Endothelial cell of umbilical vein (primary cell): Measurements from ENCODE around the gene GNRHR. TPM values are rescaled to one million over a fixed set of nuclear protein-coding genes. Genes with fewer than 3 reads are reported as not detected.
A peak's percentile ranks its signal among the peaks of the same experiment; 100 is the strongest.

Source experiments
- BruUV-seq: library from RNA; stranded (reverse); fragments of 400-500 nt; replicated peaks from 2 replicates; lab custom pipeline; 2021; lab: Mats Ljungman, UMichigan
- CTCF ChIA-PET: fragments of 300-600, 350-600 bp; sonication (Branson Sonifier 250); formaldehyde crosslinking; loops from one replicate; lab custom pipeline; 2021; ENCODE audit warnings: antibody characterized with exemption, inconsistent platforms; lab: Charles Lee
- POLR2A ChIA-PET: fragments of 300-600, 350-600 bp; sonication (Branson Sonifier 250); formaldehyde crosslinking; loops from one replicate; lab custom pipeline; 2021; ENCODE audit warnings: antibody characterized with exemption, inconsistent platforms; lab: Charles Lee
- DNase-seq: peaks from one replicate; pipeline ENCODE4 v3.0.0-alpha.2; 2011; ENCODE audit warnings: low read depth, low spot score
- FAIRE-seq: peaks from 2 replicates; lab custom pipeline; 2011; peaks lifted over from hg19 to GRCh38; lab: Jason Lieb, UNC
- H2AFZ ChIP-seq: 2 replicates; pipeline ENCODE4 v1.6.0; 2012; ENCODE audit warnings: low read depth, low read length, control low read depth, inconsistent platforms
- H3K27ac ChIP-seq: 2 replicates; pipeline ENCODE4 v1.5.1; 2011; ENCODE audit warnings: low read depth, mild to moderate bottlenecking, control low read depth, low read length, moderate library complexity; ENCODE audit not compliant: insufficient read depth
- H3K27me3 ChIP-seq, 2 experiments: 2 replicates each; pipeline versions ENCODE4 v1.6.0 to v1.6.1; 2011; ENCODE audit warnings: low read length in 2 of 2, mixed read lengths in 1 of 2; ENCODE audit not compliant: control insufficient read depth in 2 of 2, insufficient read depth in 2 of 2
- H3K36me3 ChIP-seq, 2 experiments: 2 replicates in 1 of 2; 3 replicates in 1 of 2; pipeline ENCODE4 v1.5.1; 2011; ENCODE audit warnings: low read length in 2 of 2, mild to moderate bottlenecking in 1 of 2, moderate library complexity in 1 of 2; ENCODE audit not compliant: control insufficient read depth in 2 of 2, insufficient read depth in 2 of 2; ENCODE audit errors: extremely low read depth in 1 of 2
- H3K4me1 ChIP-seq: 3 replicates; pipeline ENCODE4 v1.5.1; 2011; ENCODE audit warnings: mild to moderate bottlenecking, low read length; ENCODE audit not compliant: control insufficient read depth, insufficient read depth; ENCODE audit errors: extremely low read depth
- H3K4me2 ChIP-seq: 2 replicates; pipeline ENCODE4 v1.6.1; 2011; ENCODE audit warnings: low read length, control low read depth, mixed read lengths; ENCODE audit not compliant: insufficient read depth
- H3K4me3 ChIP-seq, 3 experiments: fragments of 200-600 bp in 1 of 3; sonication (generic), shearing (Covaris generic) in 1 of 3; replicated peaks in 1 of 3; 2 replicates each; pipeline ENCODE4 v1.5.1; 2011 to 2016; ENCODE audit warnings: control low read depth in 3 of 3, low read length in 3 of 3, mild to moderate bottlenecking in 2 of 3, inconsistent platforms in 1 of 3, low read depth in 1 of 3, moderate library complexity in 1 of 3; ENCODE audit not compliant: insufficient read depth in 1 of 3
- H3K79me2 ChIP-seq: 2 replicates; pipeline ENCODE4 v1.6.0; 2012; ENCODE audit warnings: low read length, inconsistent platforms; ENCODE audit not compliant: control insufficient read depth, insufficient read depth
- H3K9ac ChIP-seq: replicated peaks from 2 replicates; pipeline ENCODE3; 2011; ENCODE audit warnings: low read length, control low read depth; ENCODE audit not compliant: insufficient read depth; ENCODE audit errors: extremely low read depth
- H3K9me1 ChIP-seq: replicated peaks from 3 replicates; pipeline ENCODE4 v1.6.0; 2011; ENCODE audit warnings: mild to moderate bottlenecking, low read length; ENCODE audit not compliant: control insufficient read depth, insufficient read depth; ENCODE audit errors: extremely low read depth
- H3K9me3 ChIP-seq: replicated peaks from 2 replicates; pipeline ENCODE4 v1.5.1; 2012; ENCODE audit warnings: low read length, inconsistent platforms; ENCODE audit not compliant: control insufficient read depth, insufficient read depth
- H4K20me1 ChIP-seq: replicated peaks from 2 replicates; pipeline ENCODE3; 2011; ENCODE audit warnings: mild to moderate bottlenecking, low read length; ENCODE audit not compliant: control insufficient read depth, insufficient read depth; ENCODE audit errors: extremely low read depth
- CTCF ChIP-seq, 2 donors: IDR thresholded peaks; 1 replicate in 1 of 2; 2 replicates in 1 of 2; pipeline ENCODE4 v1.5.1; 2011; ENCODE audit warnings: low read length in 2 of 2, mild to moderate bottlenecking in 2 of 2, moderate library complexity in 2 of 2, control low read depth in 1 of 2, inconsistent platforms in 1 of 2, low read depth in 1 of 2; ENCODE audit not compliant: insufficient read depth in 1 of 2; ENCODE audit errors: extremely low read depth in 1 of 2
- EZH2 ChIP-seq: IDR thresholded peaks from 2 replicates; pipeline ENCODE4 v1.6.1; 2012; ENCODE audit warnings: borderline replicate concordance, low read depth, mild to moderate bottlenecking, moderate library complexity, low read length, inconsistent platforms; ENCODE audit not compliant: severe bottlenecking
- FOS ChIP-seq: IDR thresholded peaks from 2 replicates; pipeline ENCODE4 v1.6.1; 2011; ENCODE audit warnings: mild to moderate bottlenecking, low read length, moderate library complexity, borderline replicate concordance; ENCODE audit not compliant: insufficient read depth
- GATA2 ChIP-seq: IDR thresholded peaks from 2 replicates; pipeline ENCODE4 v1.7.0; 2011; ENCODE audit warnings: low read depth, mild to moderate bottlenecking, moderate library complexity, mixed read lengths, low read length; ENCODE audit not compliant: insufficient read length, insufficient read depth
- JUN ChIP-seq: IDR thresholded peaks from 2 replicates; pipeline ENCODE4 v1.6.1; 2011; ENCODE audit warnings: borderline replicate concordance, low read depth; ENCODE audit not compliant: insufficient read length, insufficient read depth
- MAX ChIP-seq: IDR thresholded peaks from 2 replicates; pipeline ENCODE4 v1.6.1; 2011; ENCODE audit not compliant: insufficient read depth, insufficient read length
- MYC ChIP-seq: IDR thresholded peaks from one replicate; pipeline ENCODE4 v1.6.1; 2011; ENCODE audit warnings: mild to moderate bottlenecking, low read depth, low read length
- POLR2A ChIP-seq: IDR thresholded peaks from 2 replicates; pipeline ENCODE4 v1.6.1; 2012; ENCODE audit warnings: low read depth, mild to moderate bottlenecking, control low read depth, low read length
- POLR2AphosphoS5 ChIP-seq: IDR thresholded peaks from 2 replicates; pipeline ENCODE4 v1.6.1; 2012; ENCODE audit warnings: low read depth, mild to moderate bottlenecking, control low read depth, low read length, moderate library complexity; ENCODE audit not compliant: insufficient read depth
- dilution Hi-C: fragments of 300-500 bp; cut with MboI; formaldehyde crosslinking; loops from one replicate; pipeline ENCODE4 v1.15.0; 2019; ENCODE audit warnings: low sequenced_read_pairs; ENCODE audit not compliant: extremely low pct_ligation_motif_present
- intact Hi-C: fragments of 100-400 bp; cut with micrococcal nuclease; formaldehyde crosslinking; loops from one replicate; pipeline ENCODE4 v1.10.0; 2022
- polyA plus RNA-seq, 4 experiments: library from polyadenylated mRNA; depleted of rRNA in 3 of 4; stranded (reverse) in 3 of 4; unstranded in 1 of 4; fragments of >200 nt; gene quantifications; 2 replicates each; pipeline versions ENCODE4 v1.2.1 to v1.2.3, GENCODE V29; 2011 to 2012; ENCODE audit warnings: missing spikeins in 1 of 4
- total RNA-seq: library from RNA; stranded (reverse); gene quantifications from 2 replicates; pipeline ENCODE4 v1.2.3, GENCODE V29; 2021

GNRHR gene
- total and polyA plus RNA-seq, 2 donors (not counting 3 experiments of a cell fraction or from before 2014, with no cell fraction given), result not detected

GRCh38 chr4:67700738-67701516 lies 53.3 kb downstream of the GNRHR start, which contains the start of gene UBA6:
TSS of gene UBA6 (minus strand) at chr4:67701155. CDS start at chr4:67701119, 36 bp downstream.
- POLR2A ChIA-PET, result interaction anchor here (0.6 to 1.0 kb wide), 2 partner anchors 26 to 200 kb away, joined by 3 read pairs; no protein-coding TSS in a partner anchor
- H3K4me1 ChIP-seq, result peaks cover 21% of the 10 kb centered on the region
- peak within 1 kb of the TSS; percentile 100 for H3K4me2 ChIP-seq
- peak within 1 kb of the TSS; percentile 68 for H2AFZ ChIP-seq
- CTCF ChIA-PET, result interaction anchor here (0.8 to 2.5 kb wide), 11 partner anchors 12 to 210 kb away, joined by 3 to 21 read pairs (median 3); no protein-coding TSS in a partner anchor
- intact Hi-C loops (loop anchor here (1.0 to 2.0 kb wide), 2 partner anchors 46 to 156 kb away; partner anchors contain the start of gene CENPC), dilution Hi-C loops (no loop called here)
- DNase-seq (peak; percentile 94), FAIRE-seq (peak; percentile 86)
- no peaks in the 10 kb centered on the region for H3K27me3 ChIP-seq
- no peaks in the 10 kb centered on the region for H3K9me1 ChIP-seq
- TF ChIP-seq CTCF (IDR thresholded peaks at IDR 0.05; ENCODE audit: extremely low read depth in 1 of 2, insufficient read depth in 1 of 2, low read depth in 1 of 2, low read length in 2 of 2) (peak; percentile 12 to 37), GATA2 (no peak), JUN (no peak), FOS (no peak), MYC (peak; percentile 92), EZH2 (no peak), POLR2AphosphoS5 (peak; percentile 83), MAX (peak; percentile 83), POLR2A (peak; percentile 87)
- peaks cover 3% of the 10 kb centered on the region for H4K20me1 ChIP-seq
- H3K27ac ChIP-seq, result peak within 1 kb of the TSS; percentile 93
- H3K4me3 ChIP-seq, result peak within 1 kb of the TSS; percentile 66 to 94 (median 84)
- peak within 1 kb of the TSS; percentile 97 for H3K9ac ChIP-seq
- peaks cover 63% of the 10 kb centered on the region for H3K79me2 ChIP-seq
- H3K9me3 ChIP-seq, result no peaks in the 10 kb centered on the region
- BruUV-seq, result no TSS peak
- peaks cover 0 to 2% of the 10 kb centered on the region in 2 experiments for H3K36me3 ChIP-seq
